ENCODE results near the gene VWF.

VWF gene

DNA sequence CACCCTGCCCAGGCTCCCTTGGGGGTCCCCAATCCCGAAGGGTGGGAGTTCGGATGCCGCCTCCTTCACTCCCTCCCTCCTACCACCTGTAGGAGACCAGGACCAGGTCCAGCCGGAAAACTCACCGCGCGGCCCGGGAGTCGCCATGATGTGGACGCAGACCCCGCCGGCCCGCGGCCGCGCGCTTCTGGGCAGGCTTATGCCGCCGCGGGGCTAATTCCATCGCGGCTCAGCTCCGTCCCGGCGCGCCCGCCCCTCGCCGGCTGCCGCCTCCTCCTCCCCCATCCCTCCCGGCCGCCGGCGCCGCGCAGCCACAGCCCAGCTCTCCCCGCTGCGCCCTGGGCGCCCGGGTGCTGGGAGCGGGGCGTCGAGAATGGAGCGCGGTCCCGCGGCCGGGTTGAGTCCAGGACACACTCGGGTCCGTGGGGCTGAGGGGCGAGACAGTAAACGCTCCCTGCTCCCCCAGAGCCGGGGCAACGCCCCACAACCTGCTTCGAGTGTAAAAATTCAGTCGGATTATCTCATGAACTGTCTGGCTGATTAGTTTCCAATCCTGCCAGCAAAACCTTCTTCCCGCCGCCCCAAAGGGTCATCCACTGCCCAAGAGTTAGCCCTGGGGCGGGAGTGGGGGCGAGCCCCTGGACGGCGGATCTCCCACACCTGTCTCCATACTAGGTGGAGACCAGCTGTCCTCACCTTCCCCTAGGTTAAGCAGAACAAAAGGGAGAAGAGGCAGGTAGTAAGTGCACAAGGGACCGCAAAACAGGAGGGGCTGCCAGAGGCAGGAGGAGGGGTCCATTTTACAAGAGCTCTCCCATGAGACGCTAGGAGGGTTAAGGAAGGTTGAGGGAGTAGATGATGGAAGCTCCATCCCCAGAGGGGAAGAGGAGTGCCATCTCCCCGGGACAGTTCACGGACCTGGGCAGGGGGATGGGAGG is 179.1 kb downstream of the VWF start, which contains the start of gene ANO2:
TSS of gene ANO2 (minus strand) at position 189 of the 938 bp plus-strand sequence. CDS start at position 147, 42 bp downstream.
- Histone ChIP-seq H3K4me3 (peak within 1 kb of the TSS in 5 of 7 experiments; percentile 2 to 42 (median 31)), H3K27ac (peak within 1 kb of the TSS in 3 of 21 experiments; percentile 22 to 23 (median 23))

DNA sequence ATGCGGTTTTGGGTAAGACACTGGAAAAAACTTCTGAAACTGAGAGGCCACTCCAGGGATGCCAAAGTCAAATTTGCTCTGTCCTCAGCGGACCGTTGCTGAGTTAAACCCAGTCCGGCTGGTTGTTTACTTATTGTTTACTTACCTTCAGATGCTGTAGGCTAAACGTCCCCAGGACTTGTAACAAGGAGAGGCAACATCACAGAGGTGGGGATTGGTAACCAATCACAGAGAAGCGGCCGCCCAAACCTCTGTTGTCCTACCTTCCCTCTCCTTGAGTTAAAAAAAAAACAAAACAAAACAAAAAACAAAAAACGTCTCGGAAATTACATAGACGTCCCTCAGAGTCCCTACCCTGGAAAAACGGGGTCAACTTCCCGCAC is 179.8 kb downstream of the VWF start:
- peak overlapping the region in 5 of 7 experiments; percentile 2 to 42 (median 31) for H3K4me3 ChIP-seq
- peak overlapping the region in 2 of 21 experiments; percentile 22 to 23 for H3K27ac ChIP-seq

DNA sequence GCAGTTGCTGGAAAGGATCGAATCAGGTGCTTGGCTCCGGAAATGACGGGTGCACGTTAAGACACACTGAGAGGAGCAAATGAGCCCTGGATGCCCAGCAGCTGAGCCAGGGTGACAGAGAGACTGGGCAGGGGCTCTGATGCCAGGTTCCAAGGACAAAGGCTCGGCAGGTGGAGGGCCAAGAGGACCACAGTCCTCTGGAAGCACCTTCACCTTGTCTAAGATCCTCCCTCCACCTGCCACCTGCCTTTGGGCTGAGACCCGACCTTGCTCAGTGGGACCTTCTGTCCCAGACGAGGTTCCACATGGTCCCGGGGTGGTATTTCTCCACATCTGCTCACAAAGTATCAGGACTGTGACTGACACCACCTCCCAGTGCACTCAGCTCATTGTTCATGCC is 180.4 kb downstream of the VWF start:
- no peak overlapping the region for H3K27ac ChIP-seq
- H3K4me3 ChIP-seq = no peak overlapping the region

DNA sequence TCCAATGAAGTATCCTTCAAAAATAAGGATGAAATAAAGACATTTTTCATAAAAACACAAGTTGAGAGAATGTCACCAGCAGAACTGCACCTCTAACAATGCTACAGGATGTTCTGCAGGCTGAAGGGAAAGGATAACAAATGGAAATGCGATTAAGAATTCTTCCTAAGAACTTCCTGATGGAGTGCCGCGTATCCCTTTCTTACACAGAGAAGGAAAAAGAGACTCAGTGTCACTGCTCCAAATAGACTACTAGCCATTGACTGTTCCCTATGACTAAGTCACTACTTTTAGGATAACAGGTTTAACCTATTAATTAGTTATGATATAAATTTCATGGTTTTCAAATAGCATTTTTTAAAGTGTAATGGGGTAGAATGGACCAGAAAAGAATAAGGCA is 182.6 kb downstream of the VWF start:
- H3K4me3 ChIP-seq = no peak overlapping the region
- no peak overlapping the region for H3K27ac ChIP-seq

DNA sequence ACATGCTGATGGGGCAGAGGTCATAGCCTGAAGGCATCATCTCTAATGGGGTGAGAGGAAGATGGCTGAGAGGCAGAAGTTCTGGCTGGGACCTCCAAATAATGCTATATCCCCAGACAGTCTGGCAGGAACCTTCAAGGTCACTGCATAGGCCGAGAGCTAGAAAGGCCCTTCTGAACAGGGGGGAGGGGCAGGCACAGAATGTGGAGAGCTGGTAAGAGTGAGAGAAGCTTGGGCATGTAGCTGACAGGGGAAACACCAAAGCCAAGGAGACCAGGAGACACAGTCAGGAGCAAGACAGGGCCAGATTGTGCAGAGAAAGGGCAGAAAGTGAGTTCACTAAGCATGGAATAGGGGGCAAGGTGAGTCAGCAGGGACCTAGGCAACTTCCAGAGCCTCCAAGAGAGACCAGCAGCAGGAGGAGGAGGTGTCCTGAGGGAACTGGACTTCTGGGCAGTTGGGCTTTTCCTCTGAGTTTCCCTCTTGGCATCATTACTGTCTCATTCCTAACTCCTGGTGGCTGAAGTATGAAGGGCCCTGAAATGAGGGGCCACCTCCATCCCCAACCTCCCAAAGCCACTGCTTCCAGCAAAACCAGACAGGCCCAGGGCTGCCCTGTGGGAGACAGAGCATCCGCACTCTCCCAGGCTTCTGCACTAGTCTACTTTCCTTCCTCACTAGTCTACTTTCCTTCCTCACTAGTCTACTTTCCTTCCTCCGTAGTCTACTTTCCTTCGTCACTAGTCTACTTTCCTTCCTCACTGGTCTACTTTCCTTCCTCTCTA is 196.5 kb downstream of the VWF start:
- Histone ChIP-seq H3K4me3 (no peak overlapping the region), H3K27ac (no peak overlapping the region)

DNA sequence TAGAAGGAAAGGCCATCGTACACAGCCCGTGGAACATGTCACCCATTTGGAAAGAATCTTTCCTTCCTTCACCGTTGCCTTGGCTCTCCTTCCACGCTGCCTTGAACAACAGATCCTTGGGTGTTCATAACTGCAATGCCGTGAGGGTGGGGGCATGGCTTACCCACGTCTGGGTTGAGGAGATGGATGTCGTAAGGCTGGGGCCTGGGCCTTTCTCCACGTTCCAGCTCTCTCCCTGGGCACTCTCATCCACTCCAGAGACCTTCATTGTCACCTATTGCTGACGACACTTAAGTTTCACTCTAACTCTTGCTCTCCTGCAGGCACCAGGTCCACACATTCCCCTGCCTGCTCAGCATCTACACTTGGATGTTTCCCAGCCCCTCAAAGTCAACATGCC is 198.8 kb downstream of the VWF start:
- no peak overlapping the region for H3K4me3 ChIP-seq
- H3K27ac ChIP-seq = no peak overlapping the region

DNA sequence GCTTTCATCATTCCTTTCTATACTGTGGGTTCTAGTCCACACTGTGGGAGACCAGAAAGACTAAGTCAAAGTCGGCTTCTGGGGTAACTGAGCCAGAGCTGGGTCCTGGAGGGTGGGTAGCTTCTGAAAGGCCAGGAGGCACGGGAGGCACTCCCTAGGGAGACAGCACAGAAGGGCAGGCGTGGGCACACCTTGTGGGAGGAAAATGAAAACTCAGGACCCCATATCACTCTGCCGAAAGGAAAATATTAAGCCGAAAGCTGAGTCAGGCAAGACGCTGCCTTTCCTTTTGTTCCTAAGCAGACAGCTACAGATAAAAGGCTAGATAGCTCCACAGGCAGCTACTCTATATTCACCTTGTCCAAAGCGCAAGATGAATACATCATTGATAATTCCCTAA is 200.1 kb downstream of the VWF start:
- Histone ChIP-seq H3K4me3 (no peak overlapping the region), H3K27ac (no peak overlapping the region)

DNA sequence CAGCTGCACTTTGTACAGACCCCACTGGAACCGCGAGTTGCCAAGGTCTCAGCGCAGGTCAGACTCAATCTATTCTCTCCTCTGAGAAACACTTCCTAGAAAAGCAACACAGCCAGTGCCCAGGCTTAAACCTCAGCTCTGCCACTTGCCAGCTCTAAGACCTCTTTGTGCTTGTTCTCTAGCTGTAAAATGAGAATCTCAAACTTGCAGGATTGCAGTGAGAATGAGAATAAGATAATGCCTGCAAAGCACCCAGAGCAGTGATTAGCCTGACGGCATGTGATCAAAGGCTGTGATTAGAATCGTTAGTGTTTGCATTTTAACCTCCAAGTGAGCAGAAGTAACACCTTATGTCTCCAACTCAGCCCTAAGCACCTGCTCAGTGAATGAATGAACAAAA is 200.7 kb downstream of the VWF start:
- H3K27ac ChIP-seq = no peak overlapping the region
- H3K4me3 ChIP-seq = no peak overlapping the region

DNA sequence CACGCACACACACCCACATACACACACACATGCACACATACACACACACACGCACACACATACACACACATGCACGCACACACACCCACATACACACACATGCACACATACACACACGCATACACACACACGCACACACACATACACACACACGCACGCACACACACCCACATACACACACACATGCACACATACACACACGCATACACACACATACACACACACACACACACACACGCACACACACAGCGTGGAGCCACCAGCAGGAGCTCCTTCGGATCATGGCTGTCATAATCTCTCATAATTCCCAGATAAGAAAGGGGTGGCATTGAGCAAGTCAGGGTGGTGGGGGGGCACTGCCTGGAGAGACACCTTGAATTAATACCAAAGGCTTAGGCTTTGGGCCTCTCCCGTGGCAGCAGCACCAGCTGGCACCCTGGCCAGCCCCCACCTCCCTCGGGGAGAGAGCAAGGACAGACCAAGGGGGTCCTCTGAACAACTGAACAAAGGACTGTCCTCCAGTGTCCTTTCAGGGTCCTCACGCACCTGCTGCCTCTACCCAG is 201.3 kb downstream of the VWF start:
- Histone ChIP-seq H3K4me3 (no peak overlapping the region), H3K27ac (no peak overlapping the region)

DNA sequence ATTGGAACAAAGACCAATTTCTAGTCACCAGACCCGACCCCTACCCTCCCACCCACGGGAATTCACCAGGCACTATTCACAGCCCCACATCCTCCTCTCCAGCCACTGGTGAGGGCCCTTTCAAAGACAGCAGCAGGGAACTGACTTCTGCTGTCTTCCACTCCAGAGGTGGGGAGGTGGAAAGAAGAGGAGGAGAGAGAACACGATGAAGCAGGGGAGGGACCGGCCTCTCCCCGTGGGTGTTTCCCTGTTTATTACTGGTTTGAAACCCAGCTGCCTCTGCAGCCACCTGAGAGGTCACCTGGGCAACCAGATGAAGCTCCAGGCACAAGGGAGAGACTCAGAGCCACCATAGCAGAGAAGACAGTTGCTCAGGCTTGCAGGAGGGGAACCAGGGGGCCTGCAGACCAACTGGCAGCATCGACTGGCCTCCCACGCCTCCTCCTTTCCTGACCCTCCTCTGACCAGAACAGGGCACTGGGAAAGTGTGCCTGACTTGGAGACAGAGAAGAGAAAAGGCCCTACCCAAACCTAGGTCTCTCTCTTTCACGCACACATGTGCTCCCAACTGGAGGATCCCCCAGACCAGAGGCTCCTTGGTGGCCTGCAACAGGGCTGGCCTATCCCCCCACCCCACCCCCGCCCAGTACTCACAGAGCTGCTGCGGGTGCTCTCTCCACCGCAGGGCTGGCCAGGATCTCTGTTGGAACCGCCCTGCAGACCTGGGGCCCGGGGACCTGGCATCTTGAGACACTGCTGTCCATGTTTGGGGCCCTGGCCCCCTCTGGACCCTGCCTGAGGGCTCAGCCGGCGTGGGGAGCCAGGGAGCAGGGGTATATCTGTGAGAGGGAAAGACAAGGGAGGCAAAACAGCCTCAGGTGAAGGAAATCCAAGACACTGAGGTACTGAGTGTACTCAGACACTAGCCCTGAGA is 202.2 kb downstream of the VWF start:
- H3K27ac ChIP-seq = no peak overlapping the region
- no peak overlapping the region for H3K4me3 ChIP-seq

DNA sequence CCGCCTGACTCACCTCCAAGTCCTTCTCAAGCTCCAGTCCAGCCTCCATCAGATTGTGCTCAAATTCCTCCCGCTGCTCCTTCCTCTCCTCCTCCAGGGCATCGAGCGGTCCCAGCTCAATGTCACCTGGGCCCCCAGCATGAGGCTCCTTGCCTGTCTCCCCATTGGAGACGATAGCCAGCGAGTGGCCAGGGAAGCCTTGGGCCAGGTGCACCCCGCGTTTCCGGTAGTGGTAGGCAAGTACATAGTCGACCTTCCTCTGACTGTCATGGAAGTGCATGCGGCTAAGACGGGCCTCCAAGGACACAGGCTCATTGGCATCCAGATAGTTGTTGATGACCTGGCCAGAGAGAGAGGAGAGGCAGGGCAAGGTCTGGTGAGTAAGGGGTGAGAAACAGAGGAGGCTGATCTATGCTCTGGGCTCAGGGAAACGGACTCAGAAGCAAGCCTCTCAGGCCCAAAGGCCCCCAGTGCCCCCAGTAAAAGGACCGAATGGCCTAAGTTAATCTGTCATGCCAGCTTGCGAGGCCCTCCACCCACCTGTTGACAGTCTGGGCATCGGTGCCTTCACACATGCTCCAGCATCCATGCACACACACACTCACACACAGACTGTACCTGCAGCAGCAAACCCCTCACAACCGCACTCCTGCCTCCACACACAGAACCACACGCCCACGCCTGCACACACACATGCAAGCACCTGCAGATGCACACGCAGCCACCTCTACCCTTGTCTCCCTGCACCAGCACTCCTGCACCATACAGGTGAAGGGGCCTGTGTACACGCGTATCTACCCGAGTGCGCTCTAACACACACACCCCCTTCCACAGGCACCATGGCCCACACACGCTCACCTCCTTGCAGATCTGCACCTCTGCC is 203.2 kb downstream of the VWF start:
- Histone ChIP-seq H3K27ac (no peak overlapping the region), H3K4me3 (no peak overlapping the region)

DNA sequence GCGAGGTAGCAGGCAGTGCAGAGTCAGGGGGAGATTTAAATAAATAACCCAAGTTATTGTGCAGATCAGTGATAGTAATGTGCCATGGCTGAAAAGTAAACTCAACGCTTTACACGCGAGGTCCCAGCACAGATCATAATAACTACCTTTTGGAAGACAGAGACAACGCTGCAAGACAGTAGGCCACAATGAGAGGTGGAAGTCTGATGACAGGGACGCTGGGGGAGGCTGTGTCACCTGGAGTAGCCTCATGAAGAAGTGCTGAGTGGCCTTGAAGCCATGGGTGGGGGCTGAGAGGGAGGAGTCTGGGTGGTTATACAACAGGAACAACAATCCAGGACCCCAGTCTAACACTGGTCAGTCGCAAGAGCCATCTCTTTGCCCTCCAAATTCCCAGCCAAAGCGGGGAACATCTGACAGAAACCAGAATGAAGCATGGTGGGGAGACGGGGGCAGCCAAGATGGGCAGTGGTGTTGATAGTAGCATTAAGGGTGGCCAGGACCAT is 207.6 kb downstream of the VWF start:
- Histone ChIP-seq H3K27ac (no peak overlapping the region), H3K4me3 (no peak overlapping the region)

DNA sequence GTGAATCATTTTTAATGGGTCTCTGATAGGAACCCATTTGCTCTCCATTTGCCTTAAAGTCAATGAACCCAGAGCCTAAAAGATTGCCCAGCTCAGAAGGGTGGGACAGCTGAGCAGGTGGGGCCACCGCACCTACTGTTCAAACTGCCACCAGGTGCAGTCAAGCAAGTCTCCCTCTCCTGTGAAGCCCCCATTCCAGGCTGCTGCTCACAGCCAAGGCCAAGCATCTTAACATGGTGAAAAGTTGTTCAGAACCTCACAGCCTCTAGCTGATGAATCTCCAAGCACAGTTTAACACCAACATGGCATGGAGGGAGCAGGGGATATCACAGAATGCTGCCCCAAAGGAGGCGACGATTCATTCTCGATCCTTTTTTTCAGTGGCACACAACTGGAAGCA is 209.0 kb downstream of the VWF start:
- Histone ChIP-seq H3K27ac (no peak overlapping the region), H3K4me3 (no peak overlapping the region)

DNA sequence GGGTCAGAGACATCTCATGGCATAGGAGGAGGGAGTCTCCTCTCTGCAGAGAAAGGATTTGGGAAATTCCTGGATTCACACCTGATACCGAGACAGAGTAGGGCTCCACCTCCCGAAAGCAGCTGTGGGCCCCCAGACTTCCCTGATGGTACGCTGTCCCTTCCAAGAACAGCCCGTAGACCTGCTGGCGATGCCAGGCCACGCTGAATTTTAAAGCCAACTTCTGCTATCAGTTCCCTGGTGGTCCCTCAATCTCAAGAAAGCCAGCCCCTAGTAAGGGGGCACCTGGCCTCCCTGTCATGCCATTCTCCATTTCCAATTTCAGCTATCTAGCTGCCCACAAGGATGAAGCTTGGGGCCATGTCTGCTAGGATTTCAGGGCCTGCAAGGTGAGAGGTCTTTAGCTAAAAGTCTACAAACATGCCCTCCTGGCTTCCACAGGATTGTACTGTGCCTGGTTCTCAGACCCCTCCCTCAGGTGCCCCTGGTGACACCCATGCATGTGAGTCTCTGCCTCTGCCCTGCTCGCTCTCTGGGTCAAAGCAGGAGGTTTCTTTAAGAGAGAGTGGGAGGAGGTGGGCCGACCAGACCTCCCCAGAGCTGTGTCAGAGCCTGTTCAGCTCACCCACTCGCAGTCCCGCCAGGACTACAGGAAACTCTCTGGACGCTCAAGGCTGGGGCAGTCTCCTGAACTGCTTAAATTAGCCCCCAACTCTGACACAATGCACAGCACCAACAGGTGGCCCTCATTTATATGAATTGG is 209.9 kb downstream of the VWF start:
- Histone ChIP-seq H3K27ac (no peak overlapping the region), H3K4me3 (no peak overlapping the region)

DNA sequence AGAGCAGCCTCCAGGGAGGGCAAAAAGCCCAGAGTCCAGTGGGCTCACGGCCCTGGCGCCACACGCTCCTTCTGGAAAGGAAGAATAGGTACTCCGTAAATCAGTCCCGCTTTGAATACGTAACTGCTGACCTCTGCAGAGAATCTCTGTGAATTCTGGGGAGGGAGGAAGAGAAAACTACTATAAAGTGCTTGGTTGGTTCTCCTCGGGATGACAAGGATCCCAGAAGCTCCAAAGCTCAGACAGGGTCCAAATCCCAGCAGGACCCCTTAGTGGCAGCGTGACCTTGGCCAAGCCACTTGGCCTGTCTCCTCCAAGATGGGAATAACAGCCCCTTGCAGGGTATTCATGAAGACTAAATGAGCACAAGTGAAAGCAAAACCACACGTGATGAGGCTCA is 211.1 kb downstream of the VWF start:
- H3K27ac ChIP-seq = no peak overlapping the region
- no peak overlapping the region for H3K4me3 ChIP-seq

DNA sequence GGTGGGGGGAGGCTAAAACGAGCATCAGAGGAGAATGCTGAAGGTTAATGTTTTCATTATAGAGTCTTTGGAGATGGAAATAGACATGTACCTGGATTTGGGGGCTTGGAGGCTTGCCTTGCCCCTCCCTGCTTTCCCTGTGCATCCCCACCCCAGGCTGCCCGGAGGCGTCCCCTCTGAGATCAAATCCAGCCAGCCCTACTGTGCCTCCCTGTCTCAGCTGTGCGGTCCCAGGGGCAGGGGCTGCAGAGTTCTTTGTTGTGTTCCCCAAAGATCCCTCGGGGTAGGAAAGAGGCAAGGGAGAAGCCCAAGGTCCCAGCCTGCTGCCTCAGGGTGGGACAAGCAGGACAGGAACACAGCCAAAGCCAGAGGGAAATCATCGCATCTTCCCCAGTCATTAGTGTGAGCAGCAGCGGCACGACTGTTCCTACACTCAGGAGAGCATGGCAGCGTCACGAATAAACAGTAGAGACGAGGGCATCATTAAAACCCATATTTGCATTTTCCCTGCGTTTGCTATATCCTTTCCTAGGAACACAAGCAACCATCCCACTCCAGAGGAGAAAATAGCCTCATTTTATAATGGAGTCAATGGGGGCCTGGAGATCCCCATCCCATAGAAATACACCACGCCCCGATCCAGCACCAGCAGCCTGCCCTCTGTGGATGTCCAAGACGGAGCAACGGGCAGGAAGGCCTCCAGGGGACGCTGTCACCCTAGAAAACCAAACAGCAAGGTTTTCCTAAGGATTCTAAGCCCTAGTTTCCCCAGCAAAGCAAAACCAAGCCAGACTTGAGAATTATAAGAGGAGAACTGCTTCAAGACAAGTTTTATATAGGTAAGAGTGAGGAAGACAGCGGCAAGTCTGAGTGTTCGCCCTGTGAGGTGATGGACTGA is 211.8 kb downstream of the VWF start:
- Histone ChIP-seq H3K27ac (no peak overlapping the region), H3K4me3 (no peak overlapping the region)

DNA sequence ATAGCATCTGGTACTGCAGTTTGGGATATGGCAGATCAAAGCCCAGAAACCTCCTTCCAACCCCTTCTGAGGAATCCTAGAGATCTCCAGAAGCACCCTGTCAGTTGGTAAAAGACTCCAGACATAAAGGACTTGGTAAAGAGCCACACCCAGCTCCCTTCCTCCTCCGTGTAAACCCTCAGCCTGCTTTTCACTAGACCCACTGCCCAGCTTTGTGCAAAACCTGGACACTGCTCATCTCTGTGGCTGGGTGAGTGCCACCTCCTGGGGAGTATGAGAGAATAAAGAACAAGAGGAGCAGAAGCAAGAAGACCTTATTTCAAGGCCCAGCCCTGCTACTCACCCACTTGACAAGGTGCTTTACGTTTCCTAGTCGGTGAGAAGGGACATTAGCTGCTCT is 212.5 kb downstream of the VWF start:
- no peak overlapping the region for H3K27ac ChIP-seq

More for the DNA sequence above, 212.5 kb downstream of the VWF start:
- no peak overlapping the region for H3K4me3 ChIP-seq

Data from skin epidermis (tissue), 12 donors.